HepG2 (cell line): ENCODE results near the gene LIPT2. TPM values are rescaled to one million over a fixed set of nuclear protein-coding genes. Genes with fewer than 3 reads are reported as not detected.
A peak's percentile ranks its signal among the peaks of the same experiment; 100 is the strongest.

ENCODE experiments used
- BRCA1 ChIP-seq: sonication (generic); formaldehyde crosslinking; IDR thresholded peaks from 2 replicates; pipeline ENCODE4 v1.4.0; 2020; ENCODE audit warnings: missing genetic modification reagents
- FOXC1 ChIP-seq: sonication (generic); formaldehyde crosslinking; IDR thresholded peaks from 2 replicates; pipeline ENCODE4 v1.8.0; 2022; ENCODE audit warnings: mild to moderate bottlenecking, missing genetic modification reagents, borderline replicate concordance
- GATAD1 ChIP-seq: IDR thresholded peaks from 2 replicates; pipeline ENCODE4 v1.6.1; 2016; ENCODE audit warnings: missing genetic modification reagents, missing compliant biosample characterization
- GLI4 ChIP-seq: sonication (generic); formaldehyde crosslinking; IDR thresholded peaks from 2 replicates; pipeline ENCODE4 v1.5.1; 2020; ENCODE audit warnings: missing genetic modification reagents, mild to moderate bottlenecking, moderate library complexity, borderline replicate concordance
- MXD4 ChIP-seq: IDR thresholded peaks from 2 replicates; pipeline ENCODE4 v1.6.1; 2016; ENCODE audit warnings: mild to moderate bottlenecking, missing biosample characterization, missing genetic modification reagents
- NKX3-1 ChIP-seq: sonication (generic); formaldehyde crosslinking; IDR thresholded peaks from 2 replicates; pipeline ENCODE4 v1.5.0; 2020; ENCODE audit warnings: missing genetic modification reagents
- RELA ChIP-seq: sonication (generic); formaldehyde crosslinking; IDR thresholded peaks from 2 replicates; pipeline ENCODE4 v1.4.0; 2020; ENCODE audit warnings: missing genetic modification reagents
- SALL1 ChIP-seq: sonication (generic); formaldehyde crosslinking; IDR thresholded peaks from 2 replicates; pipeline ENCODE4 v1.8.0; 2022; ENCODE audit warnings: mild to moderate bottlenecking, missing genetic modification reagents
- SKI ChIP-seq: fragments of 450-650 bp; IDR thresholded peaks from one replicate; pipeline ENCODE4 v1.6.1; 2018; ENCODE audit warnings: mild to moderate bottlenecking; ENCODE audit not compliant: partially characterized antibody
- SRSF1 ChIP-seq: fragments of 200-400 bp; formaldehyde crosslinking; optimal IDR thresholded peaks from 2 replicates; pipeline ENCODE3; 2017; ENCODE audit warnings: mild to moderate bottlenecking, low read depth, low read length, moderate library complexity
- ZBTB38 ChIP-seq: sonication (generic); formaldehyde crosslinking; IDR thresholded peaks from 2 replicates; pipeline ENCODE4 v1.5.1; 2020; ENCODE audit warnings: mild to moderate bottlenecking, missing genetic modification reagents
- ZNF138 ChIP-seq: sonication (generic); formaldehyde crosslinking; IDR thresholded peaks from 2 replicates; pipeline ENCODE4 v1.5.0; 2020; ENCODE audit warnings: mild to moderate bottlenecking, low read depth, missing genetic modification reagents
- ZNF24 ChIP-seq: fragments of 450-650 bp; IDR thresholded peaks from 2 replicates; pipeline ENCODE4 v1.6.1; 2017; ENCODE audit warnings: antibody characterized with exemption, mild to moderate bottlenecking
- ZNF383 ChIP-seq: sonication (generic); formaldehyde crosslinking; IDR thresholded peaks from 2 replicates; pipeline ENCODE4 v1.4.0; 2020; ENCODE audit warnings: missing genetic modification reagents, mild to moderate bottlenecking, borderline replicate concordance
- ZSCAN29 ChIP-seq: sonication (generic); formaldehyde crosslinking; conservative IDR thresholded peaks from 2 replicates; pipeline ENCODE4 v1.4.0; 2020; ENCODE audit warnings: mild to moderate bottlenecking, missing genetic modification reagents
- polyA plus RNA-seq, 8 experiments: library from polyadenylated mRNA; depleted of rRNA in 3 of 8; stranded (reverse) in 7 of 8; unstranded in 1 of 8; fragments of >200 nt; fragmentation: Illumina TruSeq in 4 of 8; extraction: Trizol in 4 of 8; gene quantifications; 2 replicates each; pipeline versions ENCODE4 v1.2.1 to v1.2.3, GENCODE V29; 2011 to 2016; ENCODE audit warnings: low read depth in 4 of 8, missing spikeins in 1 of 8, mixed read lengths in 1 of 8; ENCODE audit not compliant: insufficient read depth in 1 of 8
- total RNA-seq, 5 experiments: library from RNA; depleted of rRNA; stranded (reverse); fragments of >200 nt; fragmentation: Illumina TruSeq; extraction: Trizol; gene quantifications; 2 replicates each; pipeline ENCODE4 v1.2.3, GENCODE V29; 2016; ENCODE audit warnings: low read depth in 1 of 5
- TF ChIP-seq, protein P1 (sequence below): sonication (generic); formaldehyde crosslinking; IDR thresholded peaks from 2 replicates; pipeline ENCODE4 v1.4.0; 2020; ENCODE audit warnings: missing genetic modification reagents, low read depth, mild to moderate bottlenecking, borderline replicate concordance
- TF ChIP-seq, protein P2 (sequence below): sonication (generic); formaldehyde crosslinking; IDR thresholded peaks from 2 replicates; pipeline ENCODE4 v1.5.1; 2020; ENCODE audit warnings: missing genetic modification reagents, mild to moderate bottlenecking, borderline replicate concordance
- TF ChIP-seq, protein P3 (sequence below): sonication (generic); formaldehyde crosslinking; IDR thresholded peaks from 2 replicates; pipeline ENCODE4 v1.9.0; 2022; ENCODE audit warnings: low read depth, missing genetic modification reagents
- TF ChIP-seq, protein P4 (sequence below): sonication (generic); formaldehyde crosslinking; IDR thresholded peaks from 2 replicates; pipeline ENCODE4 v1.4.0; 2020; ENCODE audit warnings: missing genetic modification reagents
- TF ChIP-seq, protein P5 (sequence below), 2 experiments: IDR thresholded peaks; 2 replicates each; pipeline ENCODE4 v1.6.1; 2011 to 2012; ENCODE audit warnings: low read length in 2 of 2, borderline replicate concordance in 1 of 2, low read depth in 1 of 2, mild to moderate bottlenecking in 1 of 2, moderate library complexity in 1 of 2

Gene LIPT2
- total and polyA plus RNA-seq, 2 of the 13 experiments (the other 11 are each of a cell fraction or from before 2014, with no cell fraction given) = 3.0 to 5.6 TPM

DNA sequence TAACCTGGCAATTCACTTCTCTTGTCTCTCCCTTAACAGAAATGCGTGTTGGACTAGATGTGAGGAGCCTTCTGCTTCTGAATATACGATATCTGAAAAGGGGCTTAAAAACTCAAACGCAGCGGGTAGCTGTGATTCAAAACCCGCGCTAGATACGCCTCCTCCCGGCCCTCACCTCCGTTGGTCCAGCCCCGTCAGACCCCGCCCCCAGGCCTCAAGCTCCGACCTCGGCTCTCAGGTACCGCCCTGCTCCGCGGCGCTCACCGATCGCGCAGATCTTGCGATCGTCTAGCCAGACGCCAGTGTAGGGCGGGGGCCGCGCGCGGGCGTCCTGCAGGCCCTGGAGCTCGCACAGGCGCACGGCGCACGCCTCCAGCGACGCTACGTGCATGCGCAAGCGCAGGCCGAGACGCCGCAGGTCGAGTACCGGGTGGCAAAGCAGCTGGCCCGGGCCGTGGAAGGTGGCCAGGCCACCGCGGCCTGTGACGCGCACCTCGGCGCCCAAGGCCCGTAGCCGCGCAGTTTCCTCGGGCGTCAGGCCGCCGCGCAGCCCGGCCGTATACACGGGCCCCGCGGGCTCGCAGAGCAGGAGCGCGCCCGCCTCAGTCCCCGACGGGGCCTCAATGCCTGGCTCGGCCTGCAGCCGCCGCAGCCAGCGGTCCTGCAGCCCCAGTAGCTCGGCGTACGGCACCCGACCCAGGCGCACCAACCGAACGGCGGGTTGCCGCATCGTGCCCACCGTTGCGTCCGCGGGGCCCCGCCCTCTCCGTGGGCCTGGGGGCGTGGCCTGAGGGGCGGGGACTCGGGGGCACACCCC lies at the start of gene LIPT2 (continued):
- TF ChIP-seq, protein P1, sequence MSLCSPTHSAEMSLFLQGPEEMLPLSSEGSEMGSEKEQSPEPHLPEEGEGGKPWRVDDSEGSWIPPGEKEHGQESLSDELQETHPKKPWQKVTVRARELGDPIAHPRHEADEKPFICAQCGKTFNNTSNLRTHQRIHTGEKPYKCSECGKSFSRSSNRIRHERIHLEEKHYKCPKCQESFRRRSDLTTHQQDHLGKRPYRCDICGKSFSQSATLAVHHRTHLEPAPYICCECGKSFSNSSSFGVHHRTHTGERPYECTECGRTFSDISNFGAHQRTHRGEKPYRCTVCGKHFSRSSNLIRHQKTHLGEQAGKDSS (CRISPR knock-in tag) = peak; percentile 91; the same call in 1 of the 2 replicates
- TF ChIP-seq FOXC1 (peak; percentile 87; the same call in 1 of the 2 replicates), BRCA1 (CRISPR knock-in tag) (no peak; the same call in 1 of the 2 replicates), ZBTB38 (CRISPR knock-in tag) (peak; percentile 87), MXD4 (CRISPR knock-in tag) (peak; percentile 85; the same call in 1 of the 2 replicates), ZNF383 (CRISPR knock-in tag) (no peak), SRSF1 (peak; percentile 37), ZNF24 (no peak), GATAD1 (CRISPR knock-in tag) (peak; percentile 73; the same call in 1 of the 2 replicates), ZNF138 (CRISPR knock-in tag) (peak; percentile 95), NKX3-1 (CRISPR knock-in tag) (0 out of 2 replicates have a peak, but pooled peaks have one; percentile 38), RELA (CRISPR knock-in tag) (0 out of 2 replicates have a peak, but pooled peaks have one; percentile 60), ZSCAN29 (CRISPR knock-in tag) (peak; percentile 81; the same call in 1 of the 2 replicates), SALL1 (CRISPR knock-in tag) (peak; percentile 89), SKI (peak; percentile 86), GLI4 (peak; percentile 97; the same call in 1 of the 2 replicates)
- TF ChIP-seq, protein P2, sequence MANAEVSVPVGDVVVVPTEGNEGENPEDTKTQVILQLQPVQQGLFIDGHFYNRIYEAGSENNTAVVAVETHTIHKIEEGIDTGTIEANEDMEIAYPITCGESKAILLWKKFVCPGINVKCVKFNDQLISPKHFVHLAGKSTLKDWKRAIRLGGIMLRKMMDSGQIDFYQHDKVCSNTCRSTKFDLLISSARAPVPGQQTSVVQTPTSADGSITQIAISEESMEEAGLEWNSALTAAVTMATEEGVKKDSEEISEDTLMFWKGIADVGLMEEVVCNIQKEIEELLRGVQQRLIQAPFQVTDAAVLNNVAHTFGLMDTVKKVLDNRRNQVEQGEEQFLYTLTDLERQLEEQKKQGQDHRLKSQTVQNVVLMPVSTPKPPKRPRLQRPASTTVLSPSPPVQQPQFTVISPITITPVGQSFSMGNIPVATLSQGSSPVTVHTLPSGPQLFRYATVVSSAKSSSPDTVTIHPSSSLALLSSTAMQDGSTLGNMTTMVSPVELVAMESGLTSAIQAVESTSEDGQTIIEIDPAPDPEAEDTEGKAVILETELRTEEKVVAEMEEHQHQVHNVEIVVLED (CRISPR knock-in tag) = peak; percentile 98
- TF ChIP-seq, protein P3, sequence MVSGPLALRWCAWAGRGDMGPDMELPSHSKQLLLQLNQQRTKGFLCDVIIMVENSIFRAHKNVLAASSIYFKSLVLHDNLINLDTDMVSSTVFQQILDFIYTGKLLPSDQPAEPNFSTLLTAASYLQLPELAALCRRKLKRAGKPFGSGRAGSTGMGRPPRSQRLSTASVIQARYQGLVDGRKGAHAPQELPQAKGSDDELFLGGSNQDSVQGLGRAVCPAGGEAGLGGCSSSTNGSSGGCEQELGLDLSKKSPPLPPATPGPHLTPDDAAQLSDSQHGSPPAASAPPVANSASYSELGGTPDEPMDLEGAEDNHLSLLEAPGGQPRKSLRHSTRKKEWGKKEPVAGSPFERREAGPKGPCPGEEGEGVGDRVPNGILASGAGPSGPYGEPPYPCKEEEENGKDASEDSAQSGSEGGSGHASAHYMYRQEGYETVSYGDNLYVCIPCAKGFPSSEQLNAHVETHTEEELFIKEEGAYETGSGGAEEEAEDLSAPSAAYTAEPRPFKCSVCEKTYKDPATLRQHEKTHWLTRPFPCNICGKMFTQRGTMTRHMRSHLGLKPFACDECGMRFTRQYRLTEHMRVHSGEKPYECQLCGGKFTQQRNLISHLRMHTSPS (CRISPR knock-in tag) = no peak; the same call in 1 of the 2 replicates
- TF ChIP-seq, protein P4, sequence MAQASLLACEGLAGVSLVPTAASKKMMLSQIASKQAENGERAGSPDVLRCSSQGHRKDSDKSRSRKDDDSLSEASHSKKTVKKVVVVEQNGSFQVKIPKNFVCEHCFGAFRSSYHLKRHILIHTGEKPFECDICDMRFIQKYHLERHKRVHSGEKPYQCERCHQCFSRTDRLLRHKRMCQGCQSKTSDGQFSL = no peak
- TF ChIP-seq, protein P5, sequence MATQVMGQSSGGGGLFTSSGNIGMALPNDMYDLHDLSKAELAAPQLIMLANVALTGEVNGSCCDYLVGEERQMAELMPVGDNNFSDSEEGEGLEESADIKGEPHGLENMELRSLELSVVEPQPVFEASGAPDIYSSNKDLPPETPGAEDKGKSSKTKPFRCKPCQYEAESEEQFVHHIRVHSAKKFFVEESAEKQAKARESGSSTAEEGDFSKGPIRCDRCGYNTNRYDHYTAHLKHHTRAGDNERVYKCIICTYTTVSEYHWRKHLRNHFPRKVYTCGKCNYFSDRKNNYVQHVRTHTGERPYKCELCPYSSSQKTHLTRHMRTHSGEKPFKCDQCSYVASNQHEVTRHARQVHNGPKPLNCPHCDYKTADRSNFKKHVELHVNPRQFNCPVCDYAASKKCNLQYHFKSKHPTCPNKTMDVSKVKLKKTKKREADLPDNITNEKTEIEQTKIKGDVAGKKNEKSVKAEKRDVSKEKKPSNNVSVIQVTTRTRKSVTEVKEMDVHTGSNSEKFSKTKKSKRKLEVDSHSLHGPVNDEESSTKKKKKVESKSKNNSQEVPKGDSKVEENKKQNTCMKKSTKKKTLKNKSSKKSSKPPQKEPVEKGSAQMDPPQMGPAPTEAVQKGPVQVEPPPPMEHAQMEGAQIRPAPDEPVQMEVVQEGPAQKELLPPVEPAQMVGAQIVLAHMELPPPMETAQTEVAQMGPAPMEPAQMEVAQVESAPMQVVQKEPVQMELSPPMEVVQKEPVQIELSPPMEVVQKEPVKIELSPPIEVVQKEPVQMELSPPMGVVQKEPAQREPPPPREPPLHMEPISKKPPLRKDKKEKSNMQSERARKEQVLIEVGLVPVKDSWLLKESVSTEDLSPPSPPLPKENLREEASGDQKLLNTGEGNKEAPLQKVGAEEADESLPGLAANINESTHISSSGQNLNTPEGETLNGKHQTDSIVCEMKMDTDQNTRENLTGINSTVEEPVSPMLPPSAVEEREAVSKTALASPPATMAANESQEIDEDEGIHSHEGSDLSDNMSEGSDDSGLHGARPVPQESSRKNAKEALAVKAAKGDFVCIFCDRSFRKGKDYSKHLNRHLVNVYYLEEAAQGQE (IDR thresholded peaks at IDR 0.05; ENCODE audit: borderline replicate concordance in 1 of 2, low read depth in 1 of 2, low read length in 2 of 2) = no peak
